ENCODE data around the gene TAF1D. TPM values are rescaled to one million over a fixed set of nuclear protein-coding genes. Genes with fewer than 3 reads are reported as not detected.
A peak's percentile ranks its signal among the peaks of the same experiment; 100 is the strongest.

TAF1D gene, protein sequence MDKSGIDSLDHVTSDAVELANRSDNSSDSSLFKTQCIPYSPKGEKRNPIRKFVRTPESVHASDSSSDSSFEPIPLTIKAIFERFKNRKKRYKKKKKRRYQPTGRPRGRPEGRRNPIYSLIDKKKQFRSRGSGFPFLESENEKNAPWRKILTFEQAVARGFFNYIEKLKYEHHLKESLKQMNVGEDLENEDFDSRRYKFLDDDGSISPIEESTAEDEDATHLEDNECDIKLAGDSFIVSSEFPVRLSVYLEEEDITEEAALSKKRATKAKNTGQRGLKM
- total RNA-seq: 100 to 1,000 TPM in 2 of 4 donors, 10 to 100 TPM in 2; 68.8 to 178 (median 116) TPM

DNA sequence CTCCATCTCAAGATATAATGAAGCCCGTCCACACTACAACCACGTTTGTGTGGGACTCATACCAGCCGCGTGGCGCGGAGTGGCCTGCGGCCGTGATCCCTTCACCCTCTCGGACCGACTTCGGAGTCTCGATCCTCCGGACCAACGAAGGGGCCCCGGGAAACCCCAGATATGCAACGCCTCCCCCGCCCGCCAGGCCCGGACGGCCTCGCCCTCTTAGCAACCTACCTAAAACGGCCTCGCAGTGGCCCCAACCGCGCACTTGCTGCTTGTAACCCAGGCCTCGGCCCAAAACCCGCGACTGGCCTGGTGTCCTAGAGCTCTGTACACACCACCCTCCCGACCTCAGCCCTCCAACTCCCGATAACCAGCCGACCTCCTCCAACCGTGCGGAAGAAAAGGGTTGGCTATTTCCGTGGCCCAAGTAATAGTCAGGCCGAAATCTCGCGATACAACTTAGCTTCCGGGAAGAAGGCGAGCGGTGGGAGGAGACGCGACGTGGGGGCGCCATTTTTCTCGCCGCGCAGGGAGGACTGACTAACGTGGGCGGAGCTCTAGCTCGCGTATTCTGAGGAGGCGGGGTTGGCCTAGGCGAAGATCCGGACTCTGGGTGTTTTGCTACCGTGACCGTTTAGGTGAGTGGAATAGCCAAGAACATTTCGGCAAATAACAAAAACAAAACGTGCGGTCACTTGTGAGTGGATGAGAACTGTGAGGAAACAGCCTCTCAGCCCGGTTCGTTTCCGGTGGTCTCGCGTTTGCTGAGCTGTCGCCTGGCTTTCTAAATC, at the start of gene TAF1D, which contains the start of gene C11orf54:
TAF1D (minus strand) TSS at position 402 of the 788 bp plus-strand sequence. CDS start 2,191 bp downstream, outside the sequence.
C11orf54 (plus strand) TSS at position 579 of the 788 bp plus-strand sequence. CDS start 5,722 bp downstream, outside the sequence.
- WGBS, 2 donors: 1% methylated on average over 25 to 41 of the region's 65 CpGs

GRCh38 chr11:93784935-93785360, 43.7 kb upstream of the TAF1D start:
- DNase-seq: no peak

More for the DNA sequence above, at the start of gene TAF1D, which contains the start of gene C11orf54:
- Histone ChIP-seq H3K9me3 (no peaks in the 10 kb centered on the region), H3K27me3 (no peaks in the 10 kb centered on the region), H3K27ac (peak within 1 kb of the TSS; percentile 92 to 98 (median 94)), H3K4me3 (peak within 1 kb of the TSS; percentile 78 to 98 (median 91)), H3K36me3 (peaks cover 0 to 38% (median 7%) of the 10 kb centered on the region in 3 donors), H3K4me1 (peaks cover 12 to 49% (median 29%) of the 10 kb centered on the region in 3 donors)
- DNase-seq: peak; percentile 93
- intact Hi-C loops (cut with DNase I): no loop called here
- peak in 4 of 6 experiments; percentile 20 to 46 (median 24) for TF ChIP-seq CTCF (IDR thresholded peaks at IDR 0.05)
- TF ChIP-seq POLR2A (IDR thresholded peaks at IDR 0.05): peak in 3 of 4 donors; percentile 70 to 94 (median 88)

GRCh38 chr11:93784145-93784934, 43.0 kb upstream of the TAF1D start, which contains the start of gene MED17:
TSS of gene MED17 (plus strand) at chr11:93784282. CDS start at chr11:93784514, 232 bp downstream.
- intact Hi-C loops (cut with DNase I): loop anchor here (5.0 kb wide), 1 partner anchor 37 kb away; no protein-coding TSS in a partner anchor
- Histone ChIP-seq H3K9me3 (no peaks in the 10 kb centered on the region), H3K4me1 (peaks cover 5 to 42% (median 28%) of the 10 kb centered on the region in 3 donors), H3K27me3 (no peaks in the 10 kb centered on the region), H3K36me3 (peaks cover 0 to 21% (median 2%) of the 10 kb centered on the region in 3 donors), H3K4me3 (peak within 1 kb of the TSS; percentile 79 to 99 (median 88)), H3K27ac (peak within 1 kb of the TSS; percentile 90 to 97 (median 94))
- DNase-seq: peak; percentile 52
- TF ChIP-seq POLR2A (IDR thresholded peaks at IDR 0.05): peak in 3 of 4 donors; percentile 78 to 89 (median 81)
- peak; percentile 33 to 63 (median 46) for TF ChIP-seq CTCF (IDR thresholded peaks at IDR 0.05)
- 0% methylated on average over 14 to 24 of the region's 72 CpGs for WGBS, 2 donors

More at GRCh38 chr11:93784935-93785360, 43.7 kb upstream of the TAF1D start:
- intact Hi-C loops (cut with DNase I): loop anchor here (5.0 kb wide), 1 partner anchor 38 kb away; no protein-coding TSS in a partner anchor
- Histone ChIP-seq H3K27me3 (no peaks in the 10 kb centered on the region), H3K4me3 (peak overlapping the region; percentile 79 to 99 (median 88)), H3K27ac (peak overlapping the region; percentile 90 to 97 (median 94)), H3K9me3 (no peaks in the 10 kb centered on the region), H3K36me3 (peaks cover 0 to 27% (median 4%) of the 10 kb centered on the region in 3 donors), H3K4me1 (peaks cover 5 to 42% (median 28%) of the 10 kb centered on the region in 3 donors)
- WGBS, 2 donors: 1 to 3% methylated on average over 8 to 13 of the region's 13 CpGs
- TF ChIP-seq POLR2A (IDR thresholded peaks at IDR 0.05): no peak
- no peak for TF ChIP-seq CTCF (IDR thresholded peaks at IDR 0.05)

- TF ChIP-seq POLR2A (IDR thresholded peaks at IDR 0.05): no peak
- TF ChIP-seq CTCF (IDR thresholded peaks at IDR 0.05): no peak
- peak overlapping the region; percentile 90 to 97 (median 94) for H3K27ac ChIP-seq
- intact Hi-C loops (cut with DNase I): loop anchor here (5.0 kb wide), 1 partner anchor 36 kb away; no protein-coding TSS in a partner anchor
These were observed 42.5 kb upstream of the TAF1D start for GRCh38 chr11:93783765-93784144.

More at GRCh38 chr11:93783765-93784144, 42.5 kb upstream of the TAF1D start:
- H3K4me3 ChIP-seq: peak overlapping the region; percentile 79 to 99 (median 88)
- WGBS, 2 donors: 0 to 1% methylated on average over 10 of the region's 10 CpGs
- H3K9me3 ChIP-seq: no peaks in the 10 kb centered on the region
- peaks cover 0 to 15% (median 0%) of the 10 kb centered on the region in 3 donors for H3K36me3 ChIP-seq
- H3K27me3 ChIP-seq: no peaks in the 10 kb centered on the region
- H3K4me1 ChIP-seq: peaks cover 5 to 42% (median 28%) of the 10 kb centered on the region in 3 donors
- no peak for DNase-seq

Data from esophagus squamous epithelium (tissue), 5 donors.